Kidney tubule cell (primary cell): ENCODE data around the gene OLFM3.

Source experiments
- DNase-seq: peaks from one replicate; pipeline ENCODE4 v3.0.0-alpha.2; 2018; ENCODE audit warnings: low spot score

OLFM3 gene

GRCh38 chr1:101943237-101943636 is 53.5 kb downstream of the OLFM3 start:
- no peak for DNase-seq

- no peak for DNase-seq
Observed at GRCh38 chr1:101942516-101943193, 54.1 kb downstream of the OLFM3 start.

GRCh38 chr1:101938681-101939080 is 58.0 kb downstream of the OLFM3 start:
- no peak for DNase-seq

- no peak for DNase-seq
Observed at GRCh38 chr1:101929343-101929742, 67.4 kb downstream of the OLFM3 start.

GRCh38 chr1:101928829-101929228 is 67.9 kb downstream of the OLFM3 start:
- no peak for DNase-seq

- DNase-seq, result no peak
Observed at GRCh38 chr1:101924700-101925099, 72.0 kb downstream of the OLFM3 start.

- no peak for DNase-seq
Observed at GRCh38 chr1:101920577-101920976, 76.1 kb downstream of the OLFM3 start.

- no peak for DNase-seq
Observed at GRCh38 chr1:101918277-101918676, 78.4 kb downstream of the OLFM3 start.

GRCh38 chr1:101915597-101915996 is 81.1 kb downstream of the OLFM3 start:
- DNase-seq, result no peak

- no peak for DNase-seq
Observed at GRCh38 chr1:101914473-101915242, 82.1 kb downstream of the OLFM3 start.

GRCh38 chr1:101911894-101912293 is 84.8 kb downstream of the OLFM3 start:
- DNase-seq, result no peak

GRCh38 chr1:101908980-101909379 is 87.7 kb downstream of the OLFM3 start:
- no peak for DNase-seq

- no peak for DNase-seq
Observed at GRCh38 chr1:101907264-101907663, 89.5 kb downstream of the OLFM3 start.

GRCh38 chr1:101905283-101905835 is 91.4 kb downstream of the OLFM3 start:
- no peak for DNase-seq

- no peak for DNase-seq
Observed at GRCh38 chr1:101902199-101902598, 94.5 kb downstream of the OLFM3 start.

GRCh38 chr1:101898137-101898536 is 98.6 kb downstream of the OLFM3 start:
- DNase-seq, result no peak

GRCh38 chr1:101884621-101885020 is 112.1 kb downstream of the OLFM3 start:
- no peak for DNase-seq

GRCh38 chr1:101875891-101876290 is 120.8 kb downstream of the OLFM3 start:
- no peak for DNase-seq

GRCh38 chr1:101873672-101874071 is 123.1 kb downstream of the OLFM3 start:
- no peak for DNase-seq

GRCh38 chr1:101859941-101860340 is 136.8 kb downstream of the OLFM3 start:
- no peak for DNase-seq

GRCh38 chr1:101854271-101854670 is 142.5 kb downstream of the OLFM3 start:
- DNase-seq, result no peak

GRCh38 chr1:101852936-101853335 is 143.8 kb downstream of the OLFM3 start:
- DNase-seq, result no peak

- DNase-seq, result no peak
Observed at GRCh38 chr1:101849356-101849755, 147.4 kb downstream of the OLFM3 start.
